Neural progenitor cell (in vitro differentiated cells): ENCODE measurements around the gene TPPP2.

Source experiments
- CTCF ChIP-seq: fragments of 200-600 bp; sonication (generic); IDR thresholded peaks from 2 replicates; pipeline ENCODE4 v1.5.1; 2017; ENCODE audit warnings: antibody characterized with exemption, mild to moderate bottlenecking
- EZH2 ChIP-seq: fragments of 200-600 bp; sonication (generic); IDR thresholded peaks from 2 replicates; pipeline ENCODE4 v1.6.1; 2017; ENCODE audit warnings: antibody characterized with exemption, mild to moderate bottlenecking, moderate library complexity
- EZH2phosphoT487 ChIP-seq: fragments of 200-600 bp; sonication (generic); IDR thresholded peaks from 2 replicates; pipeline ENCODE4 v1.6.1; 2017; ENCODE audit warnings: antibody characterized with exemption

GRCh38 chr14:20986811-20987210 is 43.2 kb upstream of the TPPP2 start:
- TF ChIP-seq EZH2 (no peak), CTCF (no peak), EZH2phosphoT487 (no peak)
